GM18505 (cell line): ENCODE measurements around the gene EID3.
A peak's percentile ranks its signal among the peaks of the same experiment; 100 is the strongest.
"Not testable (repeated sequence)": the region's sequence is repeated elsewhere in the genome, so short reads cannot be mapped to it uniquely, and the experiment has no call there.

Experiments used
- ATAC-seq: cut with Tn5 transposase; IDR thresholded peaks from one replicate; pipeline ENCODE4 v1.9.1; 2021; ENCODE audit not compliant: unreplicated experiment
- POLR2A ChIP-seq: IDR thresholded peaks from 4 replicates; pipeline ENCODE4 v1.6.1; 2011; ENCODE audit warnings: borderline replicate concordance; ENCODE audit not compliant: insufficient read depth, insufficient read length; ENCODE audit errors: extremely low read depth

Gene EID3

GRCh38 chr12:104303538-104304151 lies at the start of gene EID3:
Gene EID3, plus strand, starts transcription at chr12:104303739. Its CDS starts 196 bp downstream, at chr12:104303935.
- TF ChIP-seq POLR2A, result no peak
- peak; percentile 80 for ATAC-seq

- no peak for TF ChIP-seq POLR2A
- no peak for ATAC-seq
Observed at GRCh38 chr12:104257913-104258472, 45.5 kb upstream of the EID3 start.

DNA sequence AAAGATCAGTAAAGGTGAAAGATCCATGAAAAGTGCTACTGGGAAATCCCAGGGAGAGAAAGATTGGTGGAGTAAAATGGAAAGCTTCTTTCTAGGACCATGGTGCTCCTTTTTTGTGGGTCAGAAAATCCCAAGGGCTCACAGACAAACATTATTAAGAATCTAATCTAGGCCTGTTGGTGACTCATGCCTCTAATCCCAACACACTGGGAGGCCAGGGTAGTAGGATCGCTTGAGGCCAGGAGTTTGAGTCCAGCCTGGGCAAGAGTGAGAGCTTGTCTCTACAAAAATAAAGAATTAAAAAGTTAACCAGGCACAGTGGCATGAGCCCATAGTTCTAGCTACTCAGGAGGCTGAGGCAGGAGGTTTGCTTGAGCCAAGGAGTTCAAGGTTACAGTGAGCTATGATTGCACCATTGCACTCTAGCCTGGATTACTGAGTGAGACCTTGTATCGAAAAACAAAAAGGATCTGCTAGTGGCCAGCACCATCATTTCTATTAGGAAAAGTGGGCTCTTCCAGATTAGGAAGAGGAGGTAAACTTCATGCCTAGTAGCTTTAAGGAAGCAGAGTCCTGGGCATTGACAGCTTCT lies 45.0 kb upstream of the EID3 start:
- ATAC-seq, result no peak
- no peak for TF ChIP-seq POLR2A

DNA sequence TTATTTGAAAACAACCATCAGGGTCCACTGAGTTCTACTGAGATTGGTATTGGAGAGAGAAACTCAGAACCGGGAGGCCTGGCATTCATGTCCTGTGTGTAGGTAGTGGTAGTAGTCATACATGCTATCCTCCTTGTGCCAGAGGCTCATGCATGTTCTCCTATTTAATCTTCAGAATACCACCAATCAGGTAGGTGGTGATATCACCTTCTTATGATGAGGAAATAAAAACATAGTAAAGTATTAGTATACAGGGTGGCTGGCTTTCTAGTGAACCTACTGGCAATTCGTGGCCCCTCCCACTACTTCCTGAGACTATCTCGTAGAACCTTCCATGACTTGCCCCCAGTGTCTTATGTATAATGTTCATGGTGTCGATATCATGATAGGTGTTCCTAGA lies 40.5 kb upstream of the EID3 start:
- ATAC-seq, result no peak
- no peak for TF ChIP-seq POLR2A

DNA sequence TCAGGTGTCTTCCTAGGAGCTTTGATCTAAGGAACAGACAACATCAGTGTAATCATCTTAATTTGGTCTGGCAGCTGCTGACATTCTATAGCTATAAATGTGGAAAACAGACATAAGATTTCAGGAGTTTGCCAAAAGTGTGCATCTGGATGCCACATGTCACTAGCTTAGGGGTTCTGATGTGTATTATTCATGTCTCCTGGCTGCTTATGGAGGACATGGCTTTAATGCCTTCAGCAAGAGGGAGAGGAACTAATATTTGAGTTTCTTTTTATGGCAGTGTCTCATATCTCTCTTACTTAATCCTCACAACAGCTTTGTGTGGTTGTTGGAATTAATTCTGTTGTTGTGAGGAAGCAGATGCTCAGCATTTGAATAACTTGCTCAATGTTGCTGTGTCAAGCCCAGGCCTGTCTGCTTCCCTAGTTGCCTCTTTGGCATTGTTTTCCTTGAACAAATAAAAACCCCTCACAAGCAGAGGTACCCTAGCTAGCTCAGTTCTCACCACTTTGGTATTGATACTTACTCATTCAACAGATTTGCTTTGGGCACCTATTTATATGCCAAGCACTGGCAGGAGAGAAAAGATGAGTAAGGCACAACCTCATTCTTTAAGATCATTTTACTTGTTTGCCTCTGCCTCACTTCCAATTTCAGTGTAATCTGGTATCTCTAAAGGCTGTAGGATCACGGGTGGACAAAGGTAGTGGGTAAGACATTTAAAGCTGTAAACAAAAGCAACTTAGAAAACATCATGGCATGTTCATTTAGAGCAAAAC lies 39.8 kb upstream of the EID3 start:
- TF ChIP-seq POLR2A, result no peak

DNA sequence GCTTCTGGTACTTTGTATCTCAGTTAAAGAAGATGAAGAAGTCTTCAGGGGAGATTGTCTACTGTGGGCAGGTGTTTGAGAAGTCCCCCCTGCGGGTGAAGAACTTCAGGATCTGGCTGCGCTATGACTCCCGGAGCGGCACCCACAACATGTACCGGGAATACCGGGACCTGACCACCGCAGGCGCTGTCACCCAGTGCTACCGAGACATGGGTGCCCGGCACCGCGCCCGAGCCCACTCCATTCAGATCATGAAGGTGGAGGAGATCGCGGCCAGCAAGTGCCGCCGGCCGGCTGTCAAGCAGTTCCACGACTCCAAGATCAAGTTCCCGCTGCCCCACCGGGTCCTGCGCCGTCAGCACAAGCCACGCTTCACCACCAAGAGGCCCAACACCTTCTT lies 38.1 kb upstream of the EID3 start:
- not testable (repeated sequence) for ATAC-seq

More for the DNA sequence above, 39.8 kb upstream of the EID3 start:
- ATAC-seq, result no peak

GRCh38 chr12:104272938-104273337 lies 30.6 kb upstream of the EID3 start:
- ATAC-seq, result no peak
- TF ChIP-seq POLR2A, result no peak

GRCh38 chr12:104273503-104273902 lies 30.0 kb upstream of the EID3 start:
- no peak for ATAC-seq
- TF ChIP-seq POLR2A, result no peak

DNA sequence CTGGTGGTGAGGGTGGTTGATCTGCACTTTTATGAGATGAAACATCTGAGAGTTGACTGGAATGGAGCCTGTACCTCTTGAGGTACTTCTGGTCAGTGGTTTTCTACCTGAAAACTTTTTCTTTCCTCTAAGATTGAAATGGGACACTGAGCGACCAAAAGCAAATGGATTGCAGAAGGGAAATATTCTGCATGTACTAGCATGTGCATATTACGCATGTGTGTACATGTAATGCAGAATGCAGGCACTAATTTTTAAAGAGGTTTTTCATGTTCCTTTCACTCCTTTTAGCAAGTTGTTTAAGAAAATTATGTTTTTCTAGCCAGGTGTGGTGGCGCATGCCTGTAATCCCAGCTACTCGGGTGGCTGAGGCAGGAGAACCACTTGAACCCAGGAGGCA lies 28.7 kb upstream of the EID3 start:
- no peak for ATAC-seq
- no peak for TF ChIP-seq POLR2A

GRCh38 chr12:104275689-104276088 lies 27.9 kb upstream of the EID3 start:
- TF ChIP-seq POLR2A, result no peak
- no peak for ATAC-seq

- peak; percentile 59 for ATAC-seq
- no peak for TF ChIP-seq POLR2A
Observed at GRCh38 chr12:104276273-104277131, 27.0 kb upstream of the EID3 start.

DNA sequence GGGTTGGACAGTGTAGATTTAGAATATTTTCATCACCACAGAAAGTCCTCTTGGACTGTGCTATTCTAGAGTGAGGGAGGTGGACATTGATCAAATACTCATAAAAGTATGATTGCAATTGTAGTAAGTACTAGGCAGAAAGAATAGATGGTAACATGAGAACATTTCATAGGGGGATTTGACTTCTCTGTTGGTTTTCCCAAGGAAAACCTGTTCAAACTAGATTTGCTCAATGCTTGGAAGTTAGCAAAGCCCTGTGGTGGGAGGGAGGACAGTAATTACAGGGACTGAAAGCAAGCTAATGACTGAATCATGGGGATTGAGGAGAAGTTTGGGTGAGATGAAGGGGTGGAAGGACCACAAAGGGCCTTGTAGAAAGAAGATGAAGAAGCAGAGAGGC lies 24.4 kb upstream of the EID3 start:
- ATAC-seq, result no peak
- no peak for TF ChIP-seq POLR2A

DNA sequence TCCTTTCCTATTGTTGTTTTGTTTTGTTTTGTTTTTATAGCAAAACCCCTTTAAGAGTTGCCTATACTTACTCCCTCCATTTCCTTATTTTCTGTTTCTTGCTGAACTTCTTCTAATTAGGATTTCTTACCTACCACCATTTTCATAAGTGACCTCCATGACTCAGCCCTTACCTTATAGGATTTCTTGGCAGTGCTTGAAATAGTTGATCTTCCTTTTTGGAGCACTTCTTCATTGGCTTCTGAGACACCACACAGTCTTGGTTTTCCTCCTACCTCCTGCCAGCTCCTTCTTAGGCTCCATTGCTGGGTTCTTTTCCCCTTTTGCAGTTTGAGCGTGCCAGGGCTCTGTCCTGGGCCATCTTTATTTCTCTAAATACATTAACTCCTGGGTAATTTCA lies 23.4 kb upstream of the EID3 start:
- no peak for TF ChIP-seq POLR2A
- no peak for ATAC-seq

- ATAC-seq, result no peak
Observed at GRCh38 chr12:104280717-104281458, 22.7 kb upstream of the EID3 start.

More at GRCh38 chr12:104280717-104281458, 22.7 kb upstream of the EID3 start:
- no peak for TF ChIP-seq POLR2A
